GM12878 (cell line): Measurements from ENCODE around the gene PRKN. TPM values are rescaled to one million over a fixed set of nuclear protein-coding genes. Genes with fewer than 3 reads are reported as not detected.

Experiments
- ATAC-seq: fragments of 200-7000 bp; cut with Tn5 transposase; 3 replicates; pipeline ENCODE4 v1.9.1; 2020; ENCODE audit warnings: mild to moderate bottlenecking, moderate library complexity
- BruUV-seq: library from RNA; stranded (reverse); fragments of 400-500 nt; replicated peaks from 2 replicates; lab custom pipeline; 2021; lab: Mats Ljungman, UMichigan
- CTCF ChIA-PET: fragments of 300-600 bp; sonication (Branson Sonifier 250); formaldehyde crosslinking; extraction: SDS; loops from one replicate; lab custom pipeline; 2021; ENCODE audit warnings: inconsistent platforms; lab: Yijun Ruan, JAX
- POLR2A ChIA-PET: fragments of 350-600 bp; formaldehyde crosslinking; extraction: SDS; loops from one replicate; lab custom pipeline; 2021; ENCODE audit warnings: inconsistent platforms; lab: Charles Lee
- RAD21 ChIA-PET: fragments of 300-600 bp; sonication (Branson Sonifier 250); formaldehyde crosslinking; loops from one replicate; lab custom pipeline; 2023; ENCODE audit warnings: antibody characterized with exemption; ENCODE audit not compliant: unreplicated experiment; lab: Charles Lee
- SMC1A ChIA-PET: fragments of 300-600 bp; sonication (Branson Sonifier 250); formaldehyde crosslinking; loops from one replicate; lab custom pipeline; 2023; ENCODE audit not compliant: unreplicated experiment, uncharacterized antibody; lab: Charles Lee
- DNase-seq: peaks from one replicate; pipeline ENCODE4 v3.0.0-alpha.2; 2011; ENCODE audit warnings: low read depth, low spot score
- FAIRE-seq: peaks from 3 replicates; lab custom pipeline; 2011; peaks lifted over from hg19 to GRCh38; lab: Jason Lieb, UNC
- H2AFZ ChIP-seq: 2 replicates; pipeline ENCODE4 v1.6.0; 2011; ENCODE audit warnings: low read depth, low read length, control low read depth; ENCODE audit not compliant: control insufficient read depth
- H3K27ac ChIP-seq: 2 replicates; pipeline ENCODE4 v1.5.1; 2011; ENCODE audit warnings: control low read depth; ENCODE audit not compliant: control insufficient read depth, insufficient read depth
- H3K27me3 ChIP-seq, 2 experiments: replicated peaks in 1 of 2; 2 replicates each; pipeline versions ENCODE4 v1.6.0 to v1.6.1; 2011; ENCODE audit warnings: low read length in 1 of 2; ENCODE audit not compliant: control insufficient read depth in 2 of 2, insufficient read depth in 2 of 2
- H3K36me3 ChIP-seq, 2 experiments: 2 replicates each; pipeline ENCODE4 v1.5.1; 2011; ENCODE audit warnings: low read length in 1 of 2; ENCODE audit not compliant: control insufficient read depth in 2 of 2, insufficient read depth in 2 of 2
- H3K4me1 ChIP-seq: 2 replicates; pipeline ENCODE4 v1.6.1; 2011; ENCODE audit warnings: mild to moderate bottlenecking, low read length, moderate library complexity, mixed read lengths; ENCODE audit not compliant: control insufficient read depth, insufficient read depth
- H3K4me2 ChIP-seq: 2 replicates; pipeline ENCODE4 v1.6.0; 2011; ENCODE audit warnings: control low read depth; ENCODE audit not compliant: control insufficient read depth, insufficient read depth
- H3K4me3 ChIP-seq: fragments of 200-600 bp; sonication (generic); 2 replicates; pipeline ENCODE4 v1.5.1; 2016
- H3K79me2 ChIP-seq: 2 replicates; pipeline ENCODE4 v1.6.0; 2011; ENCODE audit warnings: low read length; ENCODE audit not compliant: control insufficient read depth, insufficient read depth
- H3K9ac ChIP-seq: 2 replicates; pipeline ENCODE4 v1.8.0; 2011; ENCODE audit warnings: low read length, control low read depth, mixed read lengths; ENCODE audit not compliant: control insufficient read depth, insufficient read depth
- H3K9me3 ChIP-seq: replicated peaks from 3 replicates; pipeline ENCODE4 v1.5.1; 2011; ENCODE audit warnings: mild to moderate bottlenecking, low read length; ENCODE audit not compliant: control insufficient read depth, insufficient read depth
- H4K20me1 ChIP-seq: 2 replicates; pipeline ENCODE4 v1.6.0; 2011; ENCODE audit not compliant: control insufficient read depth, insufficient read depth
- CHD4 ChIP-seq: fragments of 200-600 bp; sonication (generic); IDR thresholded peaks from 2 replicates; pipeline ENCODE4 v1.6.1; 2016; ENCODE audit warnings: mild to moderate bottlenecking
- HDAC2 ChIP-seq: fragments of 200-600 bp; sonication (generic); IDR thresholded peaks from 2 replicates; pipeline ENCODE4 v1.6.1; 2017
- HDGF ChIP-seq: fragments of 450-650 bp; IDR thresholded peaks from 2 replicates; pipeline ENCODE4 v1.6.1; 2016; ENCODE audit warnings: antibody characterized with exemption
- IRF3 ChIP-seq: fragments of 450-650 bp; IDR thresholded peaks from 2 replicates; pipeline ENCODE4 v1.6.1; 2014; ENCODE audit warnings: mild to moderate bottlenecking
- KLF5 ChIP-seq: fragments of 450-650 bp; IDR thresholded peaks from 2 replicates; pipeline ENCODE4 v1.6.1; 2014; ENCODE audit warnings: mild to moderate bottlenecking; ENCODE audit not compliant: partially characterized antibody
- MEF2A ChIP-seq: IDR thresholded peaks from 2 replicates; pipeline ENCODE4 v1.6.1; 2011; ENCODE audit warnings: low read depth, mild to moderate bottlenecking, low read length, moderate library complexity; ENCODE audit not compliant: insufficient read depth
- MYB ChIP-seq: fragments of 150-350 bp; IDR thresholded peaks from 2 replicates; pipeline ENCODE4 v1.6.1; 2014; ENCODE audit warnings: mild to moderate bottlenecking, low read depth, low read length, borderline replicate concordance
- RCOR1 ChIP-seq: conservative IDR thresholded peaks from 2 replicates; pipeline ENCODE4 v1.6.1; 2012; ENCODE audit warnings: low read depth, low read length, improper control_type of control experiment
- TAF1 ChIP-seq: IDR thresholded peaks from 2 replicates; pipeline ENCODE4 v1.6.1; 2011; ENCODE audit warnings: mild to moderate bottlenecking, low read depth, low read length, borderline replicate concordance
- TCF12 ChIP-seq: IDR thresholded peaks from 2 replicates; pipeline ENCODE4 v1.6.1; 2011; ENCODE audit warnings: low read depth, mild to moderate bottlenecking, low read length
- WGBS: methylation state at CpG from one replicate; pipeline ENCODE4 v1.1.6; 2016; ENCODE audit warnings: low lambda C conversion rate; ENCODE audit not compliant: insufficient replicate concordance, insufficient coverage; ENCODE audit errors: missing lambda C conversion rate; 5-methylcytosine and 5-hydroxymethylcytosine counted together
- in situ Hi-C: fragments of 300-500 bp; cut with MboI; formaldehyde crosslinking; loops from 9 replicates; pipeline ENCODE4 v1.14.3; 2018; ENCODE audit warnings: mixed read lengths
- intact Hi-C: fragments of 100-400 bp; cut with micrococcal nuclease; formaldehyde crosslinking; loops from one replicate; pipeline ENCODE4 v1.14.2; 2022; ENCODE audit not compliant: unreplicated experiment
- polyA plus RNA-seq, 11 experiments: library from polyadenylated mRNA; depleted of rRNA in 4 of 11; unstranded in 6 of 11; stranded (reverse) in 5 of 11; fragments of >200 nt; fragmentation: Nextera tagmentation in 4 of 11; fragmentation: Illumina TruSeq in 1 of 11; extraction: Ambion mirVana in 4 of 11; extraction: Trizol in 1 of 11; gene quantifications; 1 replicate in 1 of 11; 2 replicates in 10 of 11; pipeline versions ENCODE4 v1.2.1 to v1.2.3, GENCODE V29; 2011 to 2016; ENCODE audit warnings: inconsistent platforms in 2 of 11, missing spikeins in 2 of 11, low read depth in 1 of 11
- total RNA-seq, 4 experiments: library from RNA; depleted of rRNA in 3 of 4; stranded (reverse); fragments of >200 nt in 3 of 4; fragmentation: Illumina TruSeq in 1 of 4; extraction: Trizol in 1 of 4; gene quantifications; 2 replicates each; pipeline versions ENCODE4 v1.2.1 to v1.2.3, GENCODE V29; 2013 to 2021

The PRKN gene
- total and polyA plus RNA-seq, 10 of the 15 experiments (the other 5 are each of a cell fraction or from before 2014, with no cell fraction given): 0.06 to 0.09 TPM; not detected in 8

- in situ Hi-C loops: no loop called here
- Histone ChIP-seq H3K4me3 (no peak overlapping the region), H3K4me2 (no peak overlapping the region), H3K36me3 (no peaks in the 10 kb centered on the region), H3K9ac (no peak overlapping the region), H3K27me3 (no peaks in the 10 kb centered on the region), H4K20me1 (no peaks in the 10 kb centered on the region), H3K4me1 (no peaks in the 10 kb centered on the region), H3K27ac (no peak overlapping the region), H3K79me2 (no peaks in the 10 kb centered on the region), H3K9me3 (no peaks in the 10 kb centered on the region), H2AFZ (no peak overlapping the region)
- BruUV-seq: no TSS peak
- ChIA-PET SMC1A (no interaction called here), CTCF (no interaction called here), POLR2A (no interaction called here), RAD21 (no interaction called here)
- ATAC-seq (no peak), FAIRE-seq (no peak), DNase-seq (no peak)
- TF ChIP-seq HDGF: no peak
- no peak for TF ChIP-seq TAF1
- no peak for TF ChIP-seq MYB
- TF ChIP-seq TCF12: no peak
- no peak for TF ChIP-seq RCOR1
- TF ChIP-seq MEF2A: no peak
- TF ChIP-seq IRF3: no peak
- TF ChIP-seq KLF5: no peak
- no peak for TF ChIP-seq CHD4
- no peak for TF ChIP-seq HDAC2
- intact Hi-C loops: no loop called here
- 0% methylated on average over 4 of the region's 4 CpGs for WGBS
Measured at GRCh38 chr6:161976553-161976952, 751.0 kb downstream of the PRKN start.
